ENCODE results near the gene ADAMTSL2. TPM values are rescaled to one million over a fixed set of nuclear protein-coding genes. Genes with fewer than 3 reads are reported as not detected.
"Not testable (repeated sequence)": the region's sequence is repeated elsewhere in the genome, so short reads cannot be mapped to it uniquely, and the experiment has no call there.

The ADAMTSL2 gene
- total RNA-seq, 1 donor: under 0.01 TPM

GRCh38 chr9:133553973-133554713, 19.6 kb downstream of the ADAMTSL2 start:
- DNase-seq (ENCODE audit: low read depth in 2 of 3, low spot score in 2 of 3): no peak

GRCh38 chr9:133554729-133555128, 20.2 kb downstream of the ADAMTSL2 start:
- no peak for DNase-seq (ENCODE audit: low read depth in 2 of 3, low spot score in 2 of 3)

- no peak for DNase-seq (ENCODE audit: low read depth in 2 of 3, low spot score in 2 of 3)
Observed at GRCh38 chr9:133556354-133556753, 21.9 kb downstream of the ADAMTSL2 start.

GRCh38 chr9:133557581-133557980, 23.1 kb downstream of the ADAMTSL2 start:
- no peak for DNase-seq (ENCODE audit: low read depth in 2 of 3, low spot score in 2 of 3)

- peak in 2 of 3 donors; percentile 57 to 59 for DNase-seq (ENCODE audit: low read depth in 2 of 3, low spot score in 2 of 3)
Observed at GRCh38 chr9:133558191-133559126, 24.0 kb downstream of the ADAMTSL2 start.

GRCh38 chr9:133560311-133560710, 25.8 kb downstream of the ADAMTSL2 start:
- no peak for DNase-seq (ENCODE audit: low read depth in 2 of 3, low spot score in 2 of 3)

- DNase-seq (ENCODE audit: low read depth in 2 of 3, low spot score in 2 of 3): no peak
Observed at GRCh38 chr9:133560944-133561343, 26.4 kb downstream of the ADAMTSL2 start.

- DNase-seq (ENCODE audit: low read depth in 2 of 3, low spot score in 2 of 3): no peak
Observed at GRCh38 chr9:133561976-133562554, 27.6 kb downstream of the ADAMTSL2 start.

- no peak for DNase-seq (ENCODE audit: low read depth in 2 of 3, low spot score in 2 of 3)
Observed at GRCh38 chr9:133562611-133563290, 28.2 kb downstream of the ADAMTSL2 start.

GRCh38 chr9:133563291-133563796, 28.8 kb downstream of the ADAMTSL2 start:
- no peak for DNase-seq (ENCODE audit: low read depth in 2 of 3, low spot score in 2 of 3)

GRCh38 chr9:133563814-133564213, 29.3 kb downstream of the ADAMTSL2 start:
- not testable (repeated sequence) for DNase-seq (ENCODE audit: low read depth in 2 of 3, low spot score in 2 of 3)

- DNase-seq (ENCODE audit: low read depth in 2 of 3, low spot score in 2 of 3): no peak
Observed at GRCh38 chr9:133564451-133565116, 30.1 kb downstream of the ADAMTSL2 start.

- no peak for DNase-seq (ENCODE audit: low read depth in 2 of 3, low spot score in 2 of 3)
Observed at GRCh38 chr9:133566382-133566781, 31.9 kb downstream of the ADAMTSL2 start.

- DNase-seq (ENCODE audit: low read depth in 2 of 3, low spot score in 2 of 3): no peak
Observed at GRCh38 chr9:133566817-133567216, 32.3 kb downstream of the ADAMTSL2 start.

GRCh38 chr9:133568186-133568585, 33.7 kb downstream of the ADAMTSL2 start:
- DNase-seq (ENCODE audit: low read depth in 2 of 3, low spot score in 2 of 3): no peak

- no peak for DNase-seq (ENCODE audit: low read depth in 2 of 3, low spot score in 2 of 3)
Observed at GRCh38 chr9:133569121-133569785, 34.7 kb downstream of the ADAMTSL2 start.

GRCh38 chr9:133569891-133570690, 35.6 kb downstream of the ADAMTSL2 start:
- no peak for DNase-seq (ENCODE audit: low read depth in 2 of 3, low spot score in 2 of 3)

GRCh38 chr9:133570691-133571080, 36.2 kb downstream of the ADAMTSL2 start:
- no peak for DNase-seq (ENCODE audit: low read depth in 2 of 3, low spot score in 2 of 3)

Data from hematopoietic multipotent progenitor cell (in vitro differentiated cells).